ENCODE results near the gene MYO1H.

DNA sequence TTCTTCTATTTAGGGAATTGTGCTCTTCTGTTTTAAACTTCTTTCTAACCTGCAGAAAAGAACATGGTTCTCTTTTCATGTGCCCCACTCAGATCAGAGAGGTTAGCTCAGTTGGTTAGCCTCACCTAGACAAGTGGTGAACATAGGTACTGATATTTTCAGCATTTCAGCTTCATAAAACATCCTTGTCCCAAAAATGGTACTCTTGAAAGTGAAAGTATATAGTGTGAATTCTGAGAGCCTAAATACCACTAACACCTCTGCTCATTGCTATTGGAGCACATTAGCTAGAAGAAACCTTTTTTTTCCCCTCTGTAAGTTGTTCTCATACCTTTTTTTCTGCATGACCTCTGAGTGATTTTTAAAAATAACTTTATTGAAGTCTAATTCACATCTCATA, 147.3 kb downstream of the MYO1H start:
- no peak for TF ChIP-seq TAF1 (IDR thresholded peaks at IDR 0.05; ENCODE audit: low read depth)
- TF ChIP-seq, protein P1, sequence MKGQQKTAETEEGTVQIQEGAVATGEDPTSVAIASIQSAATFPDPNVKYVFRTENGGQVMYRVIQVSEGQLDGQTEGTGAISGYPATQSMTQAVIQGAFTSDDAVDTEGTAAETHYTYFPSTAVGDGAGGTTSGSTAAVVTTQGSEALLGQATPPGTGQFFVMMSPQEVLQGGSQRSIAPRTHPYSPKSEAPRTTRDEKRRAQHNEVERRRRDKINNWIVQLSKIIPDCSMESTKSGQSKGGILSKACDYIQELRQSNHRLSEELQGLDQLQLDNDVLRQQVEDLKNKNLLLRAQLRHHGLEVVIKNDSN (IDR thresholded peaks at IDR 0.05): no peak
- TF ChIP-seq RAD21 (IDR thresholded peaks at IDR 0.05; ENCODE audit: low read depth): no peak
- TF ChIP-seq, protein P2, sequence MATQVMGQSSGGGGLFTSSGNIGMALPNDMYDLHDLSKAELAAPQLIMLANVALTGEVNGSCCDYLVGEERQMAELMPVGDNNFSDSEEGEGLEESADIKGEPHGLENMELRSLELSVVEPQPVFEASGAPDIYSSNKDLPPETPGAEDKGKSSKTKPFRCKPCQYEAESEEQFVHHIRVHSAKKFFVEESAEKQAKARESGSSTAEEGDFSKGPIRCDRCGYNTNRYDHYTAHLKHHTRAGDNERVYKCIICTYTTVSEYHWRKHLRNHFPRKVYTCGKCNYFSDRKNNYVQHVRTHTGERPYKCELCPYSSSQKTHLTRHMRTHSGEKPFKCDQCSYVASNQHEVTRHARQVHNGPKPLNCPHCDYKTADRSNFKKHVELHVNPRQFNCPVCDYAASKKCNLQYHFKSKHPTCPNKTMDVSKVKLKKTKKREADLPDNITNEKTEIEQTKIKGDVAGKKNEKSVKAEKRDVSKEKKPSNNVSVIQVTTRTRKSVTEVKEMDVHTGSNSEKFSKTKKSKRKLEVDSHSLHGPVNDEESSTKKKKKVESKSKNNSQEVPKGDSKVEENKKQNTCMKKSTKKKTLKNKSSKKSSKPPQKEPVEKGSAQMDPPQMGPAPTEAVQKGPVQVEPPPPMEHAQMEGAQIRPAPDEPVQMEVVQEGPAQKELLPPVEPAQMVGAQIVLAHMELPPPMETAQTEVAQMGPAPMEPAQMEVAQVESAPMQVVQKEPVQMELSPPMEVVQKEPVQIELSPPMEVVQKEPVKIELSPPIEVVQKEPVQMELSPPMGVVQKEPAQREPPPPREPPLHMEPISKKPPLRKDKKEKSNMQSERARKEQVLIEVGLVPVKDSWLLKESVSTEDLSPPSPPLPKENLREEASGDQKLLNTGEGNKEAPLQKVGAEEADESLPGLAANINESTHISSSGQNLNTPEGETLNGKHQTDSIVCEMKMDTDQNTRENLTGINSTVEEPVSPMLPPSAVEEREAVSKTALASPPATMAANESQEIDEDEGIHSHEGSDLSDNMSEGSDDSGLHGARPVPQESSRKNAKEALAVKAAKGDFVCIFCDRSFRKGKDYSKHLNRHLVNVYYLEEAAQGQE (IDR thresholded peaks at IDR 0.05; ENCODE audit: low read depth): no peak
- no peak for TF ChIP-seq CEBPB (IDR thresholded peaks at IDR 0.05)
- TF ChIP-seq YY1 (IDR thresholded peaks at IDR 0.05; ENCODE audit: low read depth): no peak
